Putamen (tissue), 1 donor: ENCODE data around the gene ICAM4.
A peak's percentile ranks its signal among the peaks of the same experiment; 100 is the strongest.
"Not testable (repeated sequence)": the region's sequence is repeated elsewhere in the genome, so short reads cannot be mapped to it uniquely, and the experiment has no call there.

Experiments used
- DNase-seq: peaks from one replicate; pipeline ENCODE4 v3.0.0-alpha.2; 2016; ENCODE audit warnings: low spot score

Gene ICAM4

DNA sequence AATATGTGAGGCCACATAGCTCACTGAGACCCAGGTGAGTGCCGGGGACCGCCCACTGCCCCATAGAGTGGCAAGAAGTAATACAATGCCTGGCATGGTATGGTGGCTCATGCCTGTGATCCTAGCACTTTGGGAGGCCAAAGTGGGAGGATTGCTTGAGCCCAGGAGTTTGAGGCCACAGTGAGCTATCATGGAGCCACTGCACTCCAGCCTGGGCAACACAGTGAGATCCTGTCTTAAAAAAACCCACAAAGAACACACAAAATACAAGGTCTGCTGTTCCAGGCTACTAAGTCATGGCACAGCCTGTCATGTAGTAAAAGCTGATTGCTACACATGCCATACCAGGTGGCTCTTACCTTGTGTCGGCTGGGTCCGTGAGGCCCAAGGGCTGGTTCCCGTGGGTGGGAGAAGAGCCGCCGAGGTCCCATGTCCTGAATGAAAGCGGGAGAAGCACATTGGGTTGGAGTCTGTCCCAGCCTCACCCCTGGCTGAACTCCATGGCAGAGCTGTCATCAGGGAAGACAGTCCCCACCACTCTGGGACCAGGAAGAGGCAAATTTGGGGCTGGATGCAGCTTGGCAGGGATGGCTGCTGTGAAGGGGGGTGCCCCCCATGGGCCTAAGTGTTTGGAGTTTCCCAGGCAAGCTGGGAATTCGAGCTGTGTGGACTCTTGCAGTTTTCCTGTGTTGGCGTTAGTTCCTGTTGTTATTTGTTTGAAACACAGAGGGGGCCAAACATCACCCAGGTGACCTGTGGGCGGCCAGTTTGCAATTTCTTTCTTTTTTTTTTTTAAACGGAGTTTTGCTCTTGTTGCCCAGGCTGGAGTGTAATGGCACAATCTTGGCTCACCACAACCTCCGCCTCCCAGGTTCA, 32.3 kb downstream of the ICAM4 start:
- no peak for DNase-seq

DNA sequence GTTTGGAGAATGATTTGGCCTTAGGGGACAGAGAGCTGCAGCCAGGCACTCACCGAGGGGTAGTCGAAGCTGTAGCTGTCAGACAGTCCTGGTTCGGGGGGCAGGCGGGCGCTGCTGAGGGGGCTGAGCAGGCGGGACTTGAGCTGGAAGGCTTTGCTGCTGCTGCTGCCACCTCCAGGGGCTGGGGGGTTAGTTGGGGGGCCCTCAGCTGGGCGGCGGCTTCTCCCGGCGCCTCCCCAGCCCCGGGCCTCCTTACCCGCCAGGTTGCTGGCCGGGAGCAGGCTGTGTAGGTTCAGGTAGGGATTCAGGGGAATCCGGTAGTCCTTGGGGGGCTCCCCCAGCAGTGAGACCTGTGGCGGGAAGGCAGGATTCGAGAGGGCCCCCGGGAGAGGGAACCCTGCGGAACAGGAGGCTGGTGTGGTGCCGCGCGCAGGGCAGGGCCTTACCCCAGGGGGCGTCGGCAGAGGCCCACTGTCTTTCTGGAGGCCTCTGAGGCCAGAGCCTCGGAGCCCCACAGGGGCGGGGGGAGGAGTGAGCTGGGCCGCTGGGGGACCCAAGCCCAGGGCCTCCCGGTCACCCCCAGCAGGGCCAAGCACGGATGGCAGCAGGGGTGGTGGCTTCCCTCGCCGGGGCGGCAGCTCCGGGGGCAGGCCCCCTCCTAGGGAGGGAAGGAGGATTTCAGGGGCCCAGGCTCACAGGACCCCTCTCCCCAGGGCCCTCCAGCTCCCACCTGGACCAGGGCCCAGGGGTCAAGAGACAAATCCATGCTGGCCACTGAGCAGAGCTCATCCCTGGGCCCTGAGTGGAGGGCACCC, 34.1 kb downstream of the ICAM4 start:
- DNase-seq = no peak

DNA sequence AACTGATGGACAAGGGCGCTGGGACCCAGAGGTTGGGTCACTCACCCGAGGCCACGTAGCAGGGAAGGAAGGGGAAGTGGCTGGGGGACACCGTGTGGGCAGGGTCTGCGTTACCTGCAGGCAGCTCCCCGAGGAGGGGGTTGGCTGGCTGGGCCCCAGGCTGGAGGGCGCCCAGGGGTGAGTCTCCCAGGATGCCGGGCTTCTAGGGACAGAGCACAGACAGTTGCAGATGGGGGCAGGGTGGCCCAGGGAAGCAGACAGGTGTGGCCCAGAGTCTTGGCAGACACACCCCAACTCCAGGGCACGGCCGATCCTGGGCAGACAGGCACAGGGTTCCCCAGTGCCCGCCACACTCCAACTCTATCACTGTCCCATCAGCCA, 34.7 kb downstream of the ICAM4 start:
- DNase-seq = no peak

DNA sequence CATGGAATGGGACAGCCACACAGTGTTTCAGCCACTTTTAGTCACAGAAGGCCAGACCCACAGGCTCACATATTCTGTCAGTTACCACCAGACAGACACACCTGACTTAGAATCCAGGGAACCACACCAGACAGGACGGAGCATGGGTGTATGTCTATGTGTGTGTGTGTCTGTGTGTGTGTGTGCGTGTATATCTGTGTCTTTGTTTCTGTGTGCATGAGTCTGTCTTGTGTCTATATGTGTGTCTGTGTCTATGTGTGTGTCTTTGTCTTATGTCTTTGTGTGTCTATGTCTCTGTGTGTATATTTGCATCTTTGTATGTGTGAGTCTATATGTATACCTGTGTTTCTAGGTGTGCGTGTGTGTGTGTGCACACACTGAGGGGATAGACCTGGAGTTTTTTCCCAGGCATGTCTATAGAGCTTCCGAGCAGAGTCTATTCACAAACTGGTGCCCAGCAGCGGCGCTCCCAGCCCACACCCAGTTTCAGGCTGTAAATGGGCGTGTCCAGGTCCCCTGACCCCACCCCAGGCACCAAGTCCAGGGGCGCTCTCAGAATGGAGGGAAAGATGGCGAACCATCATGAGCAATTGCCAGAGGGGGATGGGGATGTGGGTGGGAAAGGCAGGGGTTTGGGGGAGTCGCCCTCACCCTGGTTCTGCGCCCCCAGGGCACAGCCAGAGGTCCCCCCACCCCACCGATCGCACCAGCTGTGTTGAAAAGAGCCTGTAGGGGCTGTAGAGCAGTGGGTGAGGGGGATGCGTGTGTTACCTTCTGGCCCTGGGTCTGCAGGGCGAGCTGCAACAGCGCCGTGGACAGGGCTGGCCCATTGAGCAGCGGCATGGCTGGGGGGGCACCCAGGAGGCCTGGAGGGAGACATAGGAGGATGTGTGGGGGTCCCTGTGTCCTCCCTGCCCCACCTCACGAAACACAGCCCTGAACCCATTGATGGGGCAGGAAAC, 35.4 kb downstream of the ICAM4 start:
- no peak for DNase-seq

DNA sequence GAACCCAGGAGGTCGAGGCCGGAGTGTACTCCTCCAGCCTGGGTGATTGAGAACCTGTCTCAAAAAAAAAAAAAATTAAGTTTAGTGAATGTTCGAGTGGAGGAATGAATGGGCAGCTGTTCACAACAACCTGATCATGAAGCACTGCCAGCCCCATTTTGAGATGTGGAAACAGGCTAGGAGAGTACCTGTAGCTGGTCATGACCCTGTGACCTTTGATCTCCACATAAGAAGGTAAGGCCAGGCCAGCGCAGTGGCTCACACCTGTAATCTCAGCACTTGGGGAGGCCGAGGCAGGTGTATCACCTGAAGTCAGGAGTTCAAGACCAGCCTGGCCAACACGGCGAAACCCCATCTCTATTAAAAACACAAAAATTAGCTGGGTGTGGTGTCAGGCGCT, 39.0 kb downstream of the ICAM4 start:
- DNase-seq = no peak

DNA sequence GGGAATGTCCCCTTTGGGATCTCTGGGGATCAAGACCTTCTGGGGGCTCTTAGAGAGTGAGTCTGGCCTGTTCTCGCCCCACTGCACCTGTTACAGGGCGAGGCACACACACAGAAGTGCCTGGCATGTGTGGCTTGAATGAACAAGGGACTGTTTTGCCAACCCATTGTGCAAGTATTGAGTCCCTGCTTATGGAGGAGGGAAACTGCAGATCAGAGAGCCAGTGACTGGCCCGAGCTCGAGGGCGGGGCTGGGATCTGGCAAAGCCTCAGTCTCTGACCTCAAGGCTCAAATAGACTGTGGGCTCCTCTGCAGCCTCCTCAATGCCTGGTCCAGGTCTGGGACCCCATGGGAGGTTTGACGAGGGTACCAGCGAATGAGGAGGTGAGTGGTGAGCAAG, 41.0 kb downstream of the ICAM4 start:
- no peak for DNase-seq

DNA sequence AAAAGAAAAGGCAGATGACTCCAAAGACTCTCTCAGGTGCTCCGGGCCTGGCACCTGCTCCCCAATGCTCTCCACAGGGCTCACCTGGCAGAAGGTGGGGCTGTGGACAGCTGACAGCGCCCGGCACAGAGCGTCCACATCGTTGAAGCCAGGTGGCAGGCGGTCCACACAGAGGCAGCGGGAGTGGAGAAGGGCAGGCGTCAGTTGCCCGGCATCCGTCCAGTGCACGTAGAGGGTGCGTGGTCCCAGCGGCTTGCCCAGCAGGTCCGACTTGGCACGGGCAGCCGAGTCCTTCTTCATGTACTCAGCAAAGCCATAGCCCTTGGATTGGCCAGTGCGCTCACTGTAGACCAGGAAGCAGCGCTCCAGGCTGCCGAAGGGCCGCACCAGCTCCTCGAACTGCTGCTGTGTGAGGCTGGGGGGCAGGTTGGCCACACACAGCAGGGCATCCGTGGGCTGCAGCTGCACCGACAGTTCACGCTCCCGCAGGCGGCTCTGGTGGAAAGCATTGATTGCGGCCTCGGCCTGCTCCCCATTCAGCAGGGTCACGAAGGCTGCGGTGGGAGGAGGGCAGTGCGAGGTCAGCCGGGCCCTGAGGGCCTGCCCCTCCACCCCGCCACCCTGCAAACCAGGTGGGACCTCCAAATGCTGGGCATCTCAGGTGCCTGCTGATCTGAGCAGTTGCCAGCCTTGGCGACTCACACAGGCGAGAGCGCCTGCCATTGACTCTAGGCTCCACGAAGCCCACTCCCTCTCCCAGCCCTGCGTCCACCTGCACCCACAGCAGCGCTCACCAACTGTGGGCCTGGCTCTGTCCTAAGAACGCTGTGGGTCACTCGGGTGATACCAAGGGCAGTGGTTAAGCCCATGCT, 42.0 kb downstream of the ICAM4 start:
- no peak for DNase-seq

DNA sequence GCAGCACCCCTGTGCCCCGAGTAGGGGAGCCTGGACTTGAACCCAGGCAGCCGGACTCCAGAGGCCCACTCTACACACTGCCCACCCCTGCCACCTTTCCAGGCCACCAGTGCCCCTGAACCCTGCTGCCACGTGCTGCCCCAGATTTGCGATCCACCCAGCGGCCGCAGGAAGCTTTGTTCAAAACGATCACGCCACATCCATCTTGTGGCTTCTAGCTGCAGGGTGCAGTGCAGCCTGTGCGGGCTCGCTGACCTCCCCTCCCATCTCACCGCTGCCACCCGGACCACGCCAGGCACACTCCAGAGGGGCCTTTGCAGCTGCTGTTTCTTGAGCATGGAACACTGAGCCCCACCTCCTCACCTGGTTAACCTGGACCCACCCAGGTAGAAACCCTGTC, 42.8 kb downstream of the ICAM4 start:
- no peak for DNase-seq

DNA sequence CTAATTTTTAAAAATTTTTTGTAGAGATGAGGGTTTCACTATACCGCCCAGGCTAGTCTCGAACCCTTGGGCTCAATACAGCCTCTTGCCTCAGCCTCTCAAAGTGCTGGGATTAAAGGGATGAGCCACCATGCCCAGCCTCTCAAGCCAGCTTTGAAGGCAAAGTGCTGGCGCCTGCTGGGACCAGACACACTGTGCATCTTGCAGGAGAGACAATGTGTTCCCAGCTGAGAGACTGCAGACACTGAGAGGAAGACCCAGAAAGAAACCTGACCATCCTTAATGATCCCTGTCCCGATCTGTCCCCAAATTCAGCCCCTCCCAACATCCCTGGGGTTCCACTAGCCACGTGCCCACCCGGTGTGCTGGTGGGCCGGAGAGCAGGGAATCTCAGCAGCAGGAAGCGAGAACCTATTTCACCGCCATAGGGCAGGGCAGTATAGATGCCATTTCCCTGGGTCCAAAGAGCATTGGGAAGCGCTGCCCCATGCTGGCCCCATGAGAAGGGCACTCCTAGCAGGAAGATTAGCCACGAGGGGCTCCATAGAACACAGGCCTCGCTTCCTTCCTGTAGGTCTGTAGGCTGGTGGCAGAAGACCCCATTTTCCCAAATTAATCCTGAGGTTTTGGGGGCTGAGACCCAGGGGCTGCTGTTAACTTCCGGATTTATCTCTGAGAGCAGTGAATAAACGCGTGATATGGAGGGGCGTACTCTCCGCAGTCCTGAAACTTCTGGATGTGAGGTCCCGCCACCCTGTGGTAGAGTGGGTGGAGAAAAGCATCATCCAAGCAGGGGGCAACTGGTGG, 45.6 kb downstream of the ICAM4 start:
- no peak for DNase-seq

DNA sequence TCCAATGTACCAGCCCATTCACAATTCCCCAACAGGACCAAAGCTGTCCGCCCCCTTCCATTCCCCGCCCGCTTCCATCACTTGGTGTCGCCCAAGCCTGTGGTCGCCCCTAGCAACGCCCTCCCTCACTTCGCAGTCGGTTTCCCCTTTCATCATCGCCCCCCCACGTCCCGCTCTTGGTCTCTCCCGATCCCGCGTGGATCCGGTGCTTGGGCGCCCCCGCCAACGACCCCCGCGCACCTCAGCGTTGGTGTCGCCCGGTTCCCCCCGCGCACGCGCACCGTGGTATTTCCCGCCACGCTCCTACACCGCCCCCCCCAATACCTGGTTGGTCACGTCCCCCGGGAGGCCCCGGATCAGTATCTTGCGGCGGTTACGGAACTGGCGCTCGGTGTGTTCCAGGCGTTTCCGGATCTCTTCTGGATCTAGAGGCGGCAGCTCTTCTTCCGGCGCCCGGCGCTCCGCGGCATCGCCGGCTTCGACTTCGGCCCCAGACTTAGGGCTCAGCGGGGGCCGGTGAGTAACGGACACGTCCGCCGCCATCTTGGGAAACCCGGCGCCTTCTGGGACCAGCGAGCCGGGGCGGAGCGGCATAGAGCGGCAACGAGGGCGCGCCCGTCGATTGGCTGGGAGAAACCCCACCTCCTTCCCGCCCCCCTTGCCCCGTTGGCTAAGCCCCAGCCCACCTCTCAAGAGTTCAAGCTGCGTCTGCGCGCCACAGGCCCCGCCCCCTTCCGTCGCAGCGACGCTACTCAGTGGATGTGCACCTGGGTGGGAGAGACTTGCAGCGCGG, 46.4 kb downstream of the ICAM4 start, which contains the start of gene RAVER1:
TSS of gene RAVER1 (minus strand) at position 565 of the 793 bp plus-strand sequence. CDS start at position 543, 22 bp downstream.
- peak; percentile 97 for DNase-seq

DNA sequence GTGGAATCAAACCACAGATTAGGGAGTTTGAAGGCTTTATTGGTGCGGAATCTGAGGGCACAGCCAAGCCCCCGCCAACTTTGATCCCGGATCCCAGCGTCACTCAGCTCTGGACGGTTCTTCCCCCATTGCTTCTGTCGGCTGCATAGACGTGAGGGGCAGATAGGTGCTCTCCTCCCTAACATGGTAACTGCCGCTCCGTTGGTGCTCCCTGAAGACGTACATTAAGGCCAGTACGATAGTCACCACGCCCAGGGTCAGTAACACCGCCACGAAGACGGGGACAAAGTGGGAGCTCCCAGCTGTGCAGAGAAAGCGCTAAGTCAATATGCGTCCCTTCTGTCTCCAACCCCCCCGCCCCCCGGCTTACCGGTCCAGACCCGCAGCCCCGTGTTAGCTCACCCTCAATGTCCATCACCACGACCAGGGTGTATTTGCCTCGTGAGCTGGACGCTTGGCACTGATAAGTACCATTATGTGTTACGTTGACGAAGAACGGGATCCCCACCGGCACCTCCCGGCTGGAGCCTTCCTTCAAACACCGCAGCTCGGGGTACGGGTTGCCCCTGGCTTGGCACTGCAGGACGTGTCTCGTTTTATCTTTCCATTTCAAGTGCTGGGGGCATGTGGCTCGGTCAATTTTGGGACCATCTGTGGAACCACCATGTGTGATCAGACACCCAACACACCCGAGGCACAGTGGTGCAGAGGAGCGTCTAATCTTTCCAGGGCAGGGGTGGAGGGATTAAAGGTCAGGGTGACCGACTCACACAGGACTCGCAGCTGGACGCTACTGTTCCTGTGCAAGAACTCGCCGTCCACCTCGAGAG, 47.2 kb downstream of the ICAM4 start:
- DNase-seq = no peak

DNA sequence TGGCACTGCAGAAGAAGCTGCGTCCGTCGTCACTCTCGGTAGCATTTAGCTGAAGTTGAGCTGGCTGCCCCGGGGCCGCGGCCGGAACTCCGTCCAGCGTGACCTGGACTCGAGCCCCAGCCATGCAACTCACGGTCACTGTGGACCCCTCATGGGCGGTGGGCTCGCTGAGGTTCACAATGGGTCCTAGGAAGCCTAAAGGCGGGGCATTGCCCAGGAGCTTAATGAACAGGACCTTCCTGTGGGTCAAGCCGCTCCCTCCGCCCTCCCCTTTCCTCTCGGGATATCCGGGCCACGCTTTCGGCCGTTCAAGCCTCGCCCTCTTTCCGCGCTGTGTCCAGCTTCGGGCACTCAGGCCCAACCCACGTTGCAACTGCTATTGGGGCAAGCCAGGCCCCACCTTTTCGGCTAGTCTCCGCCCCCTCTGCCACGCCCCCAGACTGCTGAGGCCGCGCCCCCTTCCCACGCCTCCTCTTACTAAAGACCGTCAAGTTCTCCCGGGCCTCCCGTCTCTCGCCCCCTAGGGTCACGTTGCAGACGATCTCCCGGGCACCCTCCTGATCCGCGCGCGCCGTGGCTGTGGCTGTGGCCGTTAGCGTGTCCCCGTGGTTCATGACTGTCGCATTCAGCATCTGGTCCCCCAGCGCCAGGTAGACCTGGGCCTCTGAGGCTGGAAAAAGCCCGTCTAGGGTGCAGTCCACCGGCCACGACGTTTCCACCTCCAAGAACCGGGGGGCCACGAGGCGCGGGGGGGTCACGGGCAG, 48.0 kb downstream of the ICAM4 start:
- DNase-seq = peak; percentile 74

DNA sequence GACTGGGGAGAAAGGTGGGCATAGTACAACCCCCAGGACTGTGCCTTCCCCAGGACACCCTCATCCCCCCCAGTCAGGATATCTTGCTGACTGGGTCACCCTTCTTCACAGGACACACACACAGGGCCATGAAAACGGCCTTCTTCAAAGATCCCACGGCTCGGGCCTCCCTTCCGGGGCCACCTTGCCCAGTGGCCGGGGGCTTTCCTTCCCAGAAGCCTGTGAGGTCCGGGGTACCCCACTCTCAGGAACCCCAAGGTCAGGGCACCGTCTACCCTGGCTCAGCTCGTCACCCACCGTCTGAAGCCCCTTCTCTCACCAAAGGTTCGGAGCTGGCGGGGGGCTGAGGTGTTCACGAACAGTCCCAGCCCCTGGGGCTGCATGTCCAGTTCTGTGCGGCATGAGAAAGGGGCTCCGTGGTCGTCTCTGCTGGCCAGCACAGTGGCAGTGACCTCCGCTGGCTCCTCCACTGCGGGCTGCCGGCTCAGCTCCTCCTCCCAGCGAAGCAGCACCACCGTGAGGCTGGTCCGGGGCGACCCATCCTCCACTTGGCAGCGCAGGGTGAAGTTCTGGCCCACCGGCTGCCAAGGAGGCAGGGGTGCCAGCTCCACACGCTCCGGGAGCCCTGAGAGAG, 48.7 kb downstream of the ICAM4 start:
- no peak for DNase-seq

DNA sequence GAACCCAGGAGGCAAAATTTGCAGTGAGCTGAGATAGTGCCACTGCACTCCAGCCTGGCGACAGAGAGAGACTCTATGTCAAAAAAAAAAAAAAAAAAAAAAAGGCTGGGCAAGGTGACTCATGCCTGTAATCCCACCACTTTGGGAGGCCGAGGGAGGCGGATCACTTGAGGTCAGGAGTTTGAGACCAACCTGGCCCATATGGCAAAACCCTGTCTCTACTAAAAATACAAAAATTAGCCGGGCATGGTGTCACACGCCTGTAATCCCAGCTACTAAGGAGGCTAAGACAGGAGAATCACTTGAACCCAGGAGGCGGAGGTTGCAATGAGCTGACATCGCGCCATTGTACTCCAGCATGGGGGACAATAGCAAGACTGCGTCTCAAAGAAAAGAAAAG, 50.0 kb downstream of the ICAM4 start:
- not testable (repeated sequence) for DNase-seq
